ENCODE data around the gene USP36.
A peak's percentile ranks its signal among the peaks of the same experiment; 100 is the strongest.

The USP36 gene

GRCh38 chr17:78855561-78856165, 15.0 kb upstream of the USP36 start:
- no peaks in the 10 kb centered on the region for H3K9me3 ChIP-seq (ENCODE audit: control insufficient read depth, low read length)
- WGBS, 2 experiments = 96% methylated on average over 25 of the region's 25 CpGs
- no peaks in the 10 kb centered on the region for H3K27me3 ChIP-seq (ENCODE audit: control insufficient read depth, insufficient read depth, low read length, poor library complexity, severe bottlenecking)
- H3K4me3 ChIP-seq (ENCODE audit: insufficient read depth, low read depth, low read length) = no peak overlapping the region
- no peaks in the 10 kb centered on the region for H3K4me1 ChIP-seq (ENCODE audit: control insufficient read depth, insufficient read depth, low read length)
- no peak overlapping the region for H3K27ac ChIP-seq (ENCODE audit: insufficient read depth, low read depth, low read length, poor library complexity, severe bottlenecking)
- H3K36me3 ChIP-seq (ENCODE audit: control insufficient read depth, insufficient read depth, low read length) = peaks cover 5% of the 10 kb centered on the region

DNA sequence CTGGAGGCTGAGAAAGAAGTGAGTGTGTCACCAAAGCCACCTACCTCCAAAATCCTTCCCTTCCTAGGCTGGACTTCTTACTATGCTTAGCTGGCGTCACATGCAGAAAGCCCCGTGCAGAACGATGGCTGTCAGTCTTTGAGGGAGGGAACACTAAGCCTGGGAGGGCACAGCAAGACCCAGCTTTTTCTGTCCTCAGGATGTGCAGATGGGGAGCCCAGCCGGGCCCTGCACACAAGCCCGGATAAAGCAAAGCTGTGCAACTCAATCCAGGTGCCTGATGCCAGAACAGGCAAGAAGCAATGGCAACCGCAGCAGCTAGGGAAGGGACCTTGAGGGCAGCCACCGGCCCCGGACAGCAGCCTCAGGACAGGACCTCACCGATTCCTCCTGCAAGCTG, 13.9 kb upstream of the USP36 start:
- Histone ChIP-seq H3K36me3 (ENCODE audit: control insufficient read depth, insufficient read depth, low read length) (peaks cover 5% of the 10 kb centered on the region), H3K4me1 (ENCODE audit: control insufficient read depth, insufficient read depth, low read length) (no peaks in the 10 kb centered on the region), H3K27me3 (ENCODE audit: control insufficient read depth, insufficient read depth, low read length, poor library complexity, severe bottlenecking) (no peaks in the 10 kb centered on the region), H3K4me3 (ENCODE audit: insufficient read depth, low read depth, low read length) (no peak overlapping the region), H3K27ac (ENCODE audit: insufficient read depth, low read depth, low read length, poor library complexity, severe bottlenecking) (no peak overlapping the region), H3K9me3 (ENCODE audit: control insufficient read depth, low read length) (no peaks in the 10 kb centered on the region)
- WGBS, 2 experiments = 94 to 96% methylated on average over 6 of the region's 9 CpGs

DNA sequence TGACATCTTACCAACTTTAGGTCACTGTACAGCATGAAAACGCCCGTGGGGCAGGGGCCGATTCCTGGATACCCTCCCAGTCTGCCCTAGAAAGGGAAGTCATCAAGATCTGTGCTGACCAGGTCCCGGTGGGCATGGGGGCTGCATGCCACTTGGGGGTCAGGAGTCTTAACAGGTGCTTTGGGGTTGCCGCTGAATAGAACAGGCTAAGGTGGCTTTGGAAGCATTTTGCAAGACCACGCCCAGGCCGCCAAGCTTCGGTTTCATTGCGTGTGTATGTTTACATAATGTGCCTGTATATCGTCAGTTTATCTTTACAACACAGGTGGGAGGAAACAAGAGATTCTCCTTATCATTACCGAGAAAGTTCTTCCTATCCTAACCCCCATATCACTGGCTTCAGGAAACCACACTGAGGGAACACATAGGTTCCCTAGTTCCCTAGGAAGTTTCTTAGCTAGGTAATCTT, 13.3 kb upstream of the USP36 start:
- Histone ChIP-seq H3K36me3 (ENCODE audit: control insufficient read depth, insufficient read depth, low read length) (peaks cover 5% of the 10 kb centered on the region), H3K4me1 (ENCODE audit: control insufficient read depth, insufficient read depth, low read length) (no peaks in the 10 kb centered on the region), H3K27me3 (ENCODE audit: control insufficient read depth, insufficient read depth, low read length, poor library complexity, severe bottlenecking) (no peaks in the 10 kb centered on the region), H3K27ac (ENCODE audit: insufficient read depth, low read depth, low read length, poor library complexity, severe bottlenecking) (no peak overlapping the region), H3K4me3 (ENCODE audit: insufficient read depth, low read depth, low read length) (no peak overlapping the region), H3K9me3 (ENCODE audit: control insufficient read depth, low read length) (no peaks in the 10 kb centered on the region)
- 94 to 97% methylated on average over 11 of the region's 11 CpGs for WGBS, 2 experiments

- Histone ChIP-seq H3K27ac (ENCODE audit: insufficient read depth, low read depth, low read length, poor library complexity, severe bottlenecking) (no peak overlapping the region), H3K4me1 (ENCODE audit: control insufficient read depth, insufficient read depth, low read length) (no peaks in the 10 kb centered on the region)
These were observed 12.1 kb upstream of the USP36 start for GRCh38 chr17:78852709-78853121.

DNA sequence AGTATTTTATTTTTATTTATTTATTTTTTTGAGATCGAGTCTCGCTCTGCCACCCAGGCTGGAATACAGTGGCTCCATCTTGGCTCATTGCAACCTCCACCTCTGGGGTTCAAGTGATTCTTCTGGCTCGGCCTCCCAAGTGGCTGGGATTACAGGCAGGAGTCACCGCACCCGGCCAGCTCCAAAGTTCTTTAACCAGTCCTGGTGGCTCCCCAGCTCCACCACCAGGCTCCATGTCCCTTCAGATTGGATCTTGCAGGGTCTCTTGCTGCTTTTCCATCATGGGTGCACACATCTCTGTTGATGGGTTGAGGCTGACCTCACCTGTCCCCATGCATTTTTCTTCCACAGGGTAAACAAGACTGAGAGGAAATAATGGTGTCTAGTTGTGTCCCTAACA, 8.4 kb upstream of the USP36 start:
- Histone ChIP-seq H3K4me3 (ENCODE audit: insufficient read depth, low read depth, low read length) (no peak overlapping the region), H3K9me3 (ENCODE audit: control insufficient read depth, low read length) (no peaks in the 10 kb centered on the region), H3K27me3 (ENCODE audit: control insufficient read depth, insufficient read depth, low read length, poor library complexity, severe bottlenecking) (no peaks in the 10 kb centered on the region), H3K36me3 (ENCODE audit: control insufficient read depth, insufficient read depth, low read length) (no peaks in the 10 kb centered on the region), H3K27ac (ENCODE audit: insufficient read depth, low read depth, low read length, poor library complexity, severe bottlenecking) (no peak overlapping the region), H3K4me1 (ENCODE audit: control insufficient read depth, insufficient read depth, low read length) (no peaks in the 10 kb centered on the region)
- WGBS, 2 experiments = 90% methylated on average over 5 of the region's 5 CpGs

More at GRCh38 chr17:78852709-78853121, 12.1 kb upstream of the USP36 start:
- WGBS, 2 experiments = 90 to 91% methylated on average over 16 of the region's 16 CpGs
- H3K9me3 ChIP-seq (ENCODE audit: control insufficient read depth, low read length) = no peaks in the 10 kb centered on the region
- no peaks in the 10 kb centered on the region for H3K27me3 ChIP-seq (ENCODE audit: control insufficient read depth, insufficient read depth, low read length, poor library complexity, severe bottlenecking)
- H3K4me3 ChIP-seq (ENCODE audit: insufficient read depth, low read depth, low read length) = no peak overlapping the region
- H3K36me3 ChIP-seq (ENCODE audit: control insufficient read depth, insufficient read depth, low read length) = peaks cover 5% of the 10 kb centered on the region

- H3K27me3 ChIP-seq (ENCODE audit: control insufficient read depth, insufficient read depth, low read length, poor library complexity, severe bottlenecking) = no peaks in the 10 kb centered on the region
- H3K4me1 ChIP-seq (ENCODE audit: control insufficient read depth, insufficient read depth, low read length) = no peaks in the 10 kb centered on the region
- H3K27ac ChIP-seq (ENCODE audit: insufficient read depth, low read depth, low read length, poor library complexity, severe bottlenecking) = no peak overlapping the region
- H3K4me3 ChIP-seq (ENCODE audit: insufficient read depth, low read depth, low read length) = no peak overlapping the region
- no peaks in the 10 kb centered on the region for H3K36me3 ChIP-seq (ENCODE audit: control insufficient read depth, insufficient read depth, low read length)
- whole genome bisulfite sequencing, 2 experiments = 90 to 95% methylated on average over 1 to 2 of the region's 3 CpGs
- H3K9me3 ChIP-seq (ENCODE audit: control insufficient read depth, low read length) = no peaks in the 10 kb centered on the region
These were observed 6.4 kb upstream of the USP36 start for GRCh38 chr17:78847052-78847451.

DNA sequence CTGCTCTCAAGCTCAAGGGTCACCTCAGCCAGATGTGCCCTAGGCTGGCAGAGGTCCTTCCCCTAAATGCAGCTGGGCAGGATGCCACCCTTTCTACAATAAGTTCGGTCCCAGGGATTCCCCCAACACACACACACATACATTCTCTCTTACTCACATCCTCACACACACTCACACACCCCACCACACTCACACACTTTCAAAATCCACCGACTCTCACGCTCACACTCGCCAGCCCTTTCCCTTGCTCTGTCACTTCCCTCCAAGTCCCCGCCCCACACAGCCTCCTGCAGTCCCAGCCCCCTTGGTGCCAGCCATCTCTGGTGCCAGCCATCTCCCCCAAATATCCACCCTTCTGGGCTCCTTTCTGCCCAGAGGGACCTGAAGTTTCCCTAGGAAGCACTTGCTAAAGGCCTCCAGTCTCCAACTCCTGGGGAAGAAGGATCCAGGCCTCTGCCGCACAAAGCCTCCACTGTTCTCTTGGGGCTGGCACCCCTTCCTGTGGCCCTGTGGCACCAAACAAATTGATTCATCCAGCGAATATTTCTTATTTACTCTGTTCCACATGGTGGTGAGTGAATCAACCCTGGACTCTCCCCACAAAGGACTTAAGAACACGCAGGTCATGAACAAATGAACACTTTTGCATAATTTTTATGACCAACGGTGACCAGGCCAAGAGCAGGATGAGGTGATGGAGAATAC, 3.8 kb upstream of the USP36 start:
- Histone ChIP-seq H3K36me3 (ENCODE audit: control insufficient read depth, insufficient read depth, low read length) (no peaks in the 10 kb centered on the region), H3K27ac (ENCODE audit: insufficient read depth, low read depth, low read length, poor library complexity, severe bottlenecking) (no peak overlapping the region), H3K4me1 (ENCODE audit: control insufficient read depth, insufficient read depth, low read length) (peaks cover 1% of the 10 kb centered on the region), H3K27me3 (ENCODE audit: control insufficient read depth, insufficient read depth, low read length, poor library complexity, severe bottlenecking) (no peaks in the 10 kb centered on the region), H3K9me3 (ENCODE audit: control insufficient read depth, low read length) (no peaks in the 10 kb centered on the region), H3K4me3 (ENCODE audit: insufficient read depth, low read depth, low read length) (no peak overlapping the region)
- WGBS, 2 experiments = 90 to 92% methylated on average over 9 of the region's 9 CpGs

- no peak overlapping the region for H3K4me3 ChIP-seq (ENCODE audit: insufficient read depth, low read depth, low read length)
- peaks cover 10% of the 10 kb centered on the region for H3K4me1 ChIP-seq (ENCODE audit: control insufficient read depth, insufficient read depth, low read length)
- no peaks in the 10 kb centered on the region for H3K27me3 ChIP-seq (ENCODE audit: control insufficient read depth, insufficient read depth, low read length, poor library complexity, severe bottlenecking)
- no peak overlapping the region for H3K27ac ChIP-seq (ENCODE audit: insufficient read depth, low read depth, low read length, poor library complexity, severe bottlenecking)
- 67% methylated on average over 10 of the region's 10 CpGs for WGBS, 2 experiments
- H3K36me3 ChIP-seq (ENCODE audit: control insufficient read depth, insufficient read depth, low read length) = no peaks in the 10 kb centered on the region
- no peaks in the 10 kb centered on the region for H3K9me3 ChIP-seq (ENCODE audit: control insufficient read depth, low read length)
These were observed 2.4 kb upstream of the USP36 start for GRCh38 chr17:78842881-78843565.

DNA sequence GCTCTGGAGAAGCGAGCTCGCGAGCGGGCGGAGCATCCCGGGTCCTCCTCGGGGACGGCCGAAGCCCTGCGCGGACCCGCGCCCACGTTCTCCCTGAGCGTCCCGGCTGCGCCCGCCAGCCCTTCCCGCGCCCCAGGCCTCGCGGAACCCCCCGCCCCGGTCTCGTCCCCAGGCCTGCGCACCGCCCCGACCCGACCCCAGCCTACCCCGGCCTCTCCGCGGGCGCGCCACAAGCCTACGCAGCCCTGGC, 159 bp downstream of the USP36 start:
- H3K27ac ChIP-seq (ENCODE audit: insufficient read depth, low read depth, low read length, poor library complexity, severe bottlenecking) = peak overlapping the region; percentile 83
- H3K4me3 ChIP-seq (ENCODE audit: insufficient read depth, low read depth, low read length) = peak overlapping the region; percentile 60
- H3K36me3 ChIP-seq (ENCODE audit: control insufficient read depth, insufficient read depth, low read length) = peaks cover 17% of the 10 kb centered on the region
- H3K27me3 ChIP-seq (ENCODE audit: control insufficient read depth, insufficient read depth, low read length, poor library complexity, severe bottlenecking) = no peaks in the 10 kb centered on the region
- 0% methylated on average over 35 of the region's 35 CpGs for whole genome bisulfite sequencing, 2 experiments
- peaks cover 10% of the 10 kb centered on the region for H3K4me1 ChIP-seq (ENCODE audit: control insufficient read depth, insufficient read depth, low read length)
- no peaks in the 10 kb centered on the region for H3K9me3 ChIP-seq (ENCODE audit: control insufficient read depth, low read length)

DNA sequence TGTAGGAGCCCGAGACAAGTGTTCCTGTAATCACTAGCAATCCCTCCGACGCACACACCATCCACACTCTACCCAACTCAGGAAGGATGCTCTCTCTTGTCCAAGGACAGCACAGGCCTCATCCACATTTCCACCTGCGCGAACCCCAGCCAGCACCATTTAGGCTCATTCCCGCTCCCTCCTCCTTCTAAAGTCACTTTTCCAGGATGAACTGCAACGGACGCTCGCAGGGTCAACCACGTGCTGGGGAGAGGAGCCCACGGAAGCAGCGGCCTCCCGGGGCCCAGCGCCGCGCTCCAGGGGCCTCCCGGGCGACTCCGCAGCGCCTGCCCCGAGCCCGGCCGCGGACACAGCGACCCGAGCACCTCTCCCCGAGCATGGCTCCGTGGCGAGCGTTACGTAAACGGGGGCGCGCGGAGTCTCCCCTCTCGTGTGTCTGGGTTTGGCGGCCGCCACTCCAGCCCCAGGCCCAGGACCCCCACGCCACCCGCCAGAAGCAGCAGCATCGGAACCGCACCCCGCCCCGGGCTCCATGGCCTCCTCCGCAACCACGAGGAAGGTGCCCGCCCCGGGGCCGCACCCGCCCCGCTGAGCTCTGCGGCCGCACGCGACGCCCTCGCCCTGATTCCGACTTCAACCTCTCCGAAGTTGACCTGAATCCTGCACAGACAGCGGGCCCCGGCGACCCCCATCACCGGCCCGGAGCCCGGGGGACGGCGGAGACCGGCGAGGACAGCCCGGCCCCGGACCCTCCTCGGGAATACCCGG, 668 bp downstream of the USP36 start:
- no peaks in the 10 kb centered on the region for H3K27me3 ChIP-seq (ENCODE audit: control insufficient read depth, insufficient read depth, low read length, poor library complexity, severe bottlenecking)
- H3K36me3 ChIP-seq (ENCODE audit: control insufficient read depth, insufficient read depth, low read length) = peaks cover 22% of the 10 kb centered on the region
- 1% methylated on average over 73 of the region's 73 CpGs for WGBS, 2 experiments
- peak overlapping the region; percentile 83 for H3K27ac ChIP-seq (ENCODE audit: insufficient read depth, low read depth, low read length, poor library complexity, severe bottlenecking)
- peaks cover 10% of the 10 kb centered on the region for H3K4me1 ChIP-seq (ENCODE audit: control insufficient read depth, insufficient read depth, low read length)
- H3K4me3 ChIP-seq (ENCODE audit: insufficient read depth, low read depth, low read length) = peak overlapping the region; percentile 60
- H3K9me3 ChIP-seq (ENCODE audit: control insufficient read depth, low read length) = no peaks in the 10 kb centered on the region
